ENCODE results near the gene COL18A1.

Gene COL18A1

DNA sequence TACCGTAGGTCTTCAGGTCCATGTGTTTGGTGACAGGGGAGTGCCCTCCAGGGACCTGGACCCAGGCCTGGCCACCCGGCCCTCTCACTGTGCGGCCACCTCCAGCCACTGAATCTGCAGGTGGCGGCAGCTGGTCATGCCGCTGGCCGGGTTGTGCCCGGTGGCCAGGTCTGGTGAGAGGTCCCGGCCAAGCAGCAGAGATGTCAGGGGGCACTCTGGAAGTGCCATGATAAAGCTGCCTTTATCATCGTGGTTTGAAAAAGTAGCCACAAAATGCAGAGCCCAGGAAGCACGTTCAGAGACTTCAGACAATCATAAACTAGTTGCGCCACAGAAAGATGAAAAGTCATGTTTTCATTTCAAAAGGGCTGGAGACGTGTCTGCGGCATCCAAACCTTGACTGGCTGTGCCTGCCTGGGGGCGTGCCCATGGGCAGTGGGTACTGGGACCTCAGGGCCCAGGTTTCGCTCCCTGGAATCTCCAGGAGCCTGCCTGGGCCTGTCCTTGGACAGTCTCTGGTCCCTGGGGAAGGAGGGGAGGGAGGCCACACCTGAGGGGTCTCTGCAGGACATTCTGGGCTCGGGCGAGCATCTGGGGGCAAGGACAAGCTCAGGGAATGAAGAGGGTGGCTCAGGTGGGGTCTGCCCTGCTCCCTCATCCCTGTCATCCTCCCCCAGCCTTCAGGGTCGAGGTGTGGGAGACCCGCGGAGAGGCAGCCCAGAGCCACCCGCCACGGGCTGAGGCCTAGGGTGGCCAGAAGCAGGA, 44.9 kb downstream of the COL18A1 start:
- H3K4me3 ChIP-seq (ENCODE audit: low read length) = no peak overlapping the region
- no peaks in the 10 kb centered on the region; the same call in 1 of the 2 replicates for H3K4me1 ChIP-seq (ENCODE audit: insufficient read depth, low read length)
- H3K27ac ChIP-seq (ENCODE audit: low read depth, low read length) = no peak overlapping the region
- H3K27me3 ChIP-seq (ENCODE audit: insufficient read depth, low read length) = no peaks in the 10 kb centered on the region
- H3K36me3 ChIP-seq (ENCODE audit: insufficient read depth, low read length) = peaks cover 13% of the 10 kb centered on the region
- H3K9me3 ChIP-seq (ENCODE audit: insufficient read depth, low read depth, low read length) = no peaks in the 10 kb centered on the region; the same call in 1 of the 2 replicates
- no peak overlapping the region for H3K9ac ChIP-seq (ENCODE audit: low read depth, low read length)
- WGBS = 96% methylated on average over 22 of the region's 22 CpGs

GRCh38 chr21:45450423-45451090, 45.6 kb downstream of the COL18A1 start:
- Histone ChIP-seq H3K9me3 (ENCODE audit: insufficient read depth, low read depth, low read length) (no peaks in the 10 kb centered on the region; the same call in 1 of the 2 replicates), H3K27me3 (ENCODE audit: insufficient read depth, low read length) (no peaks in the 10 kb centered on the region), H3K36me3 (ENCODE audit: insufficient read depth, low read length) (peaks cover 7% of the 10 kb centered on the region), H3K4me1 (ENCODE audit: insufficient read depth, low read length) (no peaks in the 10 kb centered on the region; the same call in 1 of the 2 replicates), H3K27ac (ENCODE audit: low read depth, low read length) (no peak overlapping the region), H3K4me3 (ENCODE audit: low read length) (no peak overlapping the region), H3K9ac (ENCODE audit: low read depth, low read length) (no peak overlapping the region)
- WGBS = 94% methylated on average over 23 of the region's 24 CpGs

- Histone ChIP-seq H3K36me3 (ENCODE audit: insufficient read depth, low read length) (peaks cover 10% of the 10 kb centered on the region), H3K9ac (ENCODE audit: low read depth, low read length) (no peak overlapping the region), H3K4me3 (ENCODE audit: low read length) (no peak overlapping the region), H3K27me3 (ENCODE audit: insufficient read depth, low read length) (no peaks in the 10 kb centered on the region), H3K9me3 (ENCODE audit: insufficient read depth, low read depth, low read length) (no peaks in the 10 kb centered on the region; the same call in 1 of the 2 replicates), H3K27ac (ENCODE audit: low read depth, low read length) (no peak overlapping the region), H3K4me1 (ENCODE audit: insufficient read depth, low read length) (no peaks in the 10 kb centered on the region; the same call in 1 of the 2 replicates)
- WGBS = 94% methylated on average over 20 of the region's 20 CpGs
Measured at GRCh38 chr21:45451091-45451740, 46.3 kb downstream of the COL18A1 start.

GRCh38 chr21:45451771-45452182, 46.8 kb downstream of the COL18A1 start:
- Histone ChIP-seq H3K4me1 (ENCODE audit: insufficient read depth, low read length) (no peaks in the 10 kb centered on the region; the same call in 1 of the 2 replicates), H3K9ac (ENCODE audit: low read depth, low read length) (no peak overlapping the region), H3K27ac (ENCODE audit: low read depth, low read length) (no peak overlapping the region), H3K4me3 (ENCODE audit: low read length) (no peak overlapping the region), H3K36me3 (ENCODE audit: insufficient read depth, low read length) (peaks cover 11% of the 10 kb centered on the region), H3K9me3 (ENCODE audit: insufficient read depth, low read depth, low read length) (no peaks in the 10 kb centered on the region), H3K27me3 (ENCODE audit: insufficient read depth, low read length) (no peaks in the 10 kb centered on the region)
- 95% methylated on average over 12 of the region's 12 CpGs for WGBS

DNA sequence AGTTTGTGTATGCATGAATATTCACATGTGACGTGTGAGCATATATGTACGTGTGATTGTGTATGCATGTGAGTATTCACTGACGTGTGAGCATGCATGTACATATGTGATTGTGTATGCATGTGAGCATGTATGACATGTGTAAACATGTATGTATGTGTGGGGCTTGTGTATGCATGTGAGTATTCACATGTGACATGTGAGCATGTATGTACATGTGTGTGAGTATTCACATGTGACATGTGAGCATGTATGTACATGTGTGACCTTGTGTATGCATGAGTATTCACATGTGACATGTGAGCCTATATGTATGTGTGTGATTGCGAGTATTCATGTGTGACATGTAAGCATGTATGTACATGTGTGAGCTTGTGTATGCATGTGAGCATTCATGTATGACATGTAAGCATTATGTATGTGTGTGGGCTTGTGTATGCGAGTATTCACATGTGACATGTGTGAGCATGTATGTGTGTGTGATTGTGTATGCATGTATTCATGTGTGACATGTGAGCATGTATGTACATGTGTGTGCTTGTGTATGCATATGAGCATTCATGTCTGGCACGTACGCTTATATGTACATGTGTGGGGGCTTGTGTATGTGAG, 47.8 kb downstream of the COL18A1 start:
- WGBS = 93% methylated on average over 7 of the region's 7 CpGs
- no peak overlapping the region for H3K4me3 ChIP-seq (ENCODE audit: low read length)
- H3K27me3 ChIP-seq (ENCODE audit: insufficient read depth, low read length) = no peaks in the 10 kb centered on the region
- no peak overlapping the region for H3K27ac ChIP-seq (ENCODE audit: low read depth, low read length)
- no peak overlapping the region for H3K9ac ChIP-seq (ENCODE audit: low read depth, low read length)
- H3K9me3 ChIP-seq (ENCODE audit: insufficient read depth, low read depth, low read length) = no peaks in the 10 kb centered on the region
- H3K4me1 ChIP-seq (ENCODE audit: insufficient read depth, low read length) = no peaks in the 10 kb centered on the region
- peaks cover 14% of the 10 kb centered on the region for H3K36me3 ChIP-seq (ENCODE audit: insufficient read depth, low read length)

DNA sequence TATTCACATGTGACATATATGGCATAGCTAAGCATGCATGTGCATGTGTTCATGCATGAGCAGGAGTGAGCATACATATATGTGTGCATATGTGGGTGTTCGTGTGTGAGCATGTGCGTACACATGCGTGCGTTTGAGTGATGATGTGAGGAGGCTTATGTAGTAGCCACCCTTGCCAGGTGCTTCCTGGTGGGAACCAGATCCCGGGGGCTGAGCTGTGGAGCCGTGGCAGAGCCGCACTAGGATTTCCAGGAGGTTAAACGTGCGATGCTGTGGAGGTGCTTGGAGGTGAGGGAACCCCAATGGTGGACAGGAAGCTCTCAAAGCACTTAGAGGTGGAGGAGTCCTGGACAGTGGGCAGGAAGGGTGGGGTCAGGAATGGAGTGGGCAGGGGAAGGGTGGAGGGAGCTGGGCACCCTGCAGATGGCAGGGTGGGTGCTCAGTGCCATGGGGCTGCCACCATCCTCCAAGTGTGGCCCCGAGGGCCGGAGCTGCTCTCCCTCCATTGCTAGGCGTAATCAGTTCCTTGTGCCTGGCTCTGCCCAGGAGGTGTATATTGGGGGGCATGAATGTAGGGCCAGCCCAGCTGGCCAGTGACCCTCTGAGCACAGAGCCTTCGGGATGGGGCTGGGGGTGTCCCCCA, 48.5 kb downstream of the COL18A1 start:
- Histone ChIP-seq H3K27ac (ENCODE audit: low read depth, low read length) (no peak overlapping the region; the same call in 1 of the 2 replicates), H3K36me3 (ENCODE audit: insufficient read depth, low read length) (peaks cover 9% of the 10 kb centered on the region), H3K4me3 (ENCODE audit: low read length) (no peak overlapping the region), H3K27me3 (ENCODE audit: insufficient read depth, low read length) (no peaks in the 10 kb centered on the region), H3K9ac (ENCODE audit: low read depth, low read length) (no peak overlapping the region), H3K4me1 (ENCODE audit: insufficient read depth, low read length) (no peaks in the 10 kb centered on the region), H3K9me3 (ENCODE audit: insufficient read depth, low read depth, low read length) (no peaks in the 10 kb centered on the region)
- 95% methylated on average over 13 of the region's 13 CpGs for WGBS

DNA sequence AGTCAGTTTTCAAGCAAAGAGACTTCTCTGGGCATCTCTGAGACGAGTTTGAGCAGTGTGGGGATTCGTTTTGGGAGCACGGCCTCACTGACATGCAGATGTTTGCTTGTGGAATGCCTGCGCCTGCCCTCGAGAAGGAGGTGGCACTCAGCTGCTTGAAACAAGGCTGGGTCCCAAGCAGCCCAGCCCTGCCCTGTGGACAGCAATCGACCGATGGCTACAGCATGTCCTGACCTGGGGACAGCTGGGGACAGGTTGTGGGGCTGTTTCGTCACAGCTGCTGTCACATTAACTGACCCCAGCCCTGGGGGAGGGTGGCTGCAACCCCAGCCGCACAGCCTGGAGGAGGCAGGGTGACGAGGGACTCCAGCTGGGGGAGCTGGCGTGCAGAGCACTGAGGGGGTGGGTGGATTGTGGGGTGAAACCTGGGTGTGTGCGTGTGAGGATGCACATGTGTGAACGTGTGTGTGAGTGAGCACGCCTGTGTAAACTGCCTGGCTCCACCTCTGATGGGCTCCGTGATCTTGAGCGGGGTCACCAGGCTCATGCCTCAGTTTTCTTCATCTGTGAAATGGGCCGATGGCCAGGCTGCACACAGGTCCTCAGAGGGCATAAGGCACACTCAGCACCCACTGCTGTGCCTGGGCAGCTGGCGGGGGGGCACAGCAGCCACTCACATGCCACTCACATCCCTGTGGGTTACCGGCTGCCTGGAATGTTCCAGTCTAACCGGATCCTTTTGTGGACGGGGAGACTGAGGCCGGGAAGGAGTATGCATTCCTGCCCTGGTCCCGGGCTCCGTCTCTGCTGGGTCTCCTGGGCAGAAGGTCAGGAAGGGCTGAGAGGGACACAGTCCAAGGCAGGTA, 49.3 kb downstream of the COL18A1 start:
- 0 out of 2 replicates have a peak, but pooled peaks cover 8% of the 10 kb centered on the region for H3K36me3 ChIP-seq (ENCODE audit: insufficient read depth, low read length)
- no peaks in the 10 kb centered on the region for H3K9me3 ChIP-seq (ENCODE audit: insufficient read depth, low read depth, low read length)
- no peaks in the 10 kb centered on the region for H3K4me1 ChIP-seq (ENCODE audit: insufficient read depth, low read length)
- H3K27ac ChIP-seq (ENCODE audit: low read depth, low read length) = peak overlapping the region; percentile 45; the same call in 1 of the 2 replicates
- H3K9ac ChIP-seq (ENCODE audit: low read depth, low read length) = no peak overlapping the region
- H3K27me3 ChIP-seq (ENCODE audit: insufficient read depth, low read length) = no peaks in the 10 kb centered on the region
- H3K4me3 ChIP-seq (ENCODE audit: low read length) = no peak overlapping the region
- WGBS = 93% methylated on average over 24 of the region's 24 CpGs

DNA sequence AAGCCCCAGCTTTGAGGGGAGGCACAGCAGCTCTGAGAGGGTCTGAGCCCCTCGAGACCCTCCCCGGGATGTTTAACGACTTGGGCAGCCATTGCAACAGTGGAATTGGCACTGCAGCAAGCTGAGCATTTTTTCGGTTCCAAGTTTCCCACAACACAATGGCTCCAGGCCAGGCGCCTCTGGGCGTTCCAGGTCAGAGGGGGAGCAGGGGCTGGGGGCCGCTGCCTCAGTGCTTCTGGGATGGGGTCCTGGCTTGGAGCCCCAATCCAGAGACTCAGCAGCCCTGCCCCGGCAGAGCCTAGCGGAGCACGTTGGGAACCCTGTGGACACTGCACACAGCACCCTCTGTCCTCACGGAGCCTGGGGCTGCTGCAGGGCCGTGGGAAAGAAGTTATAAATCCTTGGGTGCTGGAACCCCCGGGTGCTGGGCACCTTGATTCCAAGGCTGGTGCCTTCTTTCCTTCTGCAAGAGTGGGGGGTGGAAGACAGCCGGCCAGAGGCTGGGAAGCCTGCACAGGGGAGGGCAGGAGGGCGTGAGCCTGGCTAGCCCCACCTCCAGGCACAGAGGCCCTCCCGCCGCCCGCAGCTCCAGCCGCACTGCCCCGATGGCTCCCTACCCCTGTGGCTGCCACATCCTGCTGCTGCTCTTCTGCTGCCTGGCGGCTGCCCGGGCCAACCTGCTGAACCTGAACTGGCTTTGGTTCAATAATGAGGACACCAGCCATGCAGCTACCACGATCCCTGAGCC, 50.1 kb downstream of the COL18A1 start:
- H3K36me3 ChIP-seq (ENCODE audit: insufficient read depth, low read length) = peaks cover 14% of the 10 kb centered on the region; the same call in 1 of the 2 replicates
- no peak overlapping the region for H3K4me3 ChIP-seq (ENCODE audit: low read length)
- 0 out of 2 replicates have a peak overlapping the region, but pooled peaks have one; percentile 35 for H3K27ac ChIP-seq (ENCODE audit: low read depth, low read length)
- H3K4me1 ChIP-seq (ENCODE audit: insufficient read depth, low read length) = no peaks in the 10 kb centered on the region
- 87% methylated on average over 23 of the region's 23 CpGs for WGBS
- H3K27me3 ChIP-seq (ENCODE audit: insufficient read depth, low read length) = no peaks in the 10 kb centered on the region
- no peaks in the 10 kb centered on the region for H3K9me3 ChIP-seq (ENCODE audit: insufficient read depth, low read depth, low read length)
- no peak overlapping the region for H3K9ac ChIP-seq (ENCODE audit: low read depth, low read length)

DNA sequence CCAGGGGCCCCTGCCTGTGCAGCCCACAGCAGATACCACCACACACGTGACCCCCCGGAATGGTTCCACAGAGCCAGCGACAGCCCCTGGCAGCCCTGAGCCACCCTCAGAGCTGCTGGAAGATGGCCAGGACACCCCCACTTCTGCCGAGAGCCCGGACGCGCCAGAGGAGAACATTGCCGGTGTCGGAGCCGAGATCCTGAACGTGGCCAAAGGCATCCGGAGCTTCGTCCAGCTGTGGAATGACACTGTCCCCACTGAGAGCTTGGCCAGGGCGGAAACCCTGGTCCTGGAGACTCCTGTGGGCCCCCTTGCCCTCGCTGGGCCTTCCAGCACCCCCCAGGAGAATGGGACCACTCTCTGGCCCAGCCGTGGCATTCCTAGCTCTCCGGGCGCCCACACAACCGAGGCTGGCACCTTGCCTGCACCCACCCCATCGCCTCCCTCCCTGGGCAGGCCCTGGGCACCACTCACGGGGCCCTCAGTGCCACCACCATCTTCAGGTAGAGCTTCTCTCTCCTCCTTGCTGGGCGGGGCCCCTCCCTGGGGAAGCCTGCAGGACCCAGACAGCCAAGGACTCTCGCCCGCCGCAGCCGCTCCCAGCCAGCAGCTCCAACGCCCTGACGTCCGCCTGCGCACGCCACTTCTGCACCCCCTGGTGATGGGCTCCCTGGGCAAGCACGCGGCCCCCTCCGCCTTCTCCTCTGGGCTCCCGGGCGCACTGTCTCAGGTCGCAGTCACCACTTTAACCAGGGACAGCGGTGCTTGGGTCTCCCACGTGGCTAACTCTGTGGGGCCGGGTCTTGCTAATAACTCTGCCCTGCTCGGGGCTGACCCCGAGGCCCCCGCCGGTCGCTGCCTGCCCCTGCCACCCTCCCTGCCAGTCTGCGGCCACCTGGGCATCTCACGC, 51.0 kb downstream of the COL18A1 start:
- no peak overlapping the region for H3K27ac ChIP-seq (ENCODE audit: low read depth, low read length)

More for the DNA sequence above, 51.0 kb downstream of the COL18A1 start:
- no peaks in the 10 kb centered on the region for H3K27me3 ChIP-seq (ENCODE audit: insufficient read depth, low read length)
- WGBS = 96% methylated on average over 47 of the region's 47 CpGs
- no peaks in the 10 kb centered on the region for H3K4me1 ChIP-seq (ENCODE audit: insufficient read depth, low read length)
- H3K4me3 ChIP-seq (ENCODE audit: low read length) = no peak overlapping the region
- no peaks in the 10 kb centered on the region for H3K9me3 ChIP-seq (ENCODE audit: insufficient read depth, low read depth, low read length)
- H3K9ac ChIP-seq (ENCODE audit: low read depth, low read length) = no peak overlapping the region
- H3K36me3 ChIP-seq (ENCODE audit: insufficient read depth, low read length) = peaks cover 19% of the 10 kb centered on the region; the same call in 1 of the 2 replicates
